Glutamatergic neuron (in vitro differentiated cells): ENCODE measurements around the gene SLC6A11. TPM values are rescaled to one million over a fixed set of nuclear protein-coding genes. Genes with fewer than 3 reads are reported as not detected.

Experiments used
- DNase-seq: peaks from one replicate; pipeline ENCODE4 v3.0.0; 2022
- H3K27ac Mint-ChIP-seq: one replicate; pipeline ENCODE4 v1.8.0; 2020; ENCODE audit warnings: mild to moderate bottlenecking, mixed read lengths, inconsistent platforms; ENCODE audit not compliant: unreplicated experiment
- H3K27me3 Mint-ChIP-seq: one replicate; pipeline ENCODE4 v1.8.0; 2020; ENCODE audit warnings: mild to moderate bottlenecking, moderate library complexity, mixed read lengths, inconsistent platforms; ENCODE audit not compliant: unreplicated experiment
- H3K36me3 Mint-ChIP-seq: one replicate; pipeline ENCODE4 v1.8.0; 2020; ENCODE audit warnings: mild to moderate bottlenecking, mixed read lengths, inconsistent platforms; ENCODE audit not compliant: unreplicated experiment
- H3K4me1 Mint-ChIP-seq: one replicate; pipeline ENCODE4 v1.8.0; 2020; ENCODE audit warnings: mild to moderate bottlenecking, low read depth, mixed read lengths, inconsistent platforms; ENCODE audit not compliant: unreplicated experiment
- H3K4me3 Mint-ChIP-seq: one replicate; pipeline ENCODE4 v1.8.0; 2020; ENCODE audit warnings: mild to moderate bottlenecking, mixed read lengths, inconsistent platforms; ENCODE audit not compliant: unreplicated experiment
- H3K9me3 Mint-ChIP-seq: one replicate; pipeline ENCODE4 v1.8.0; 2020; ENCODE audit warnings: mild to moderate bottlenecking, moderate library complexity, mixed read lengths, inconsistent platforms; ENCODE audit not compliant: unreplicated experiment
- CTCF ChIP-seq: fragments of 200-600 bp; sonication (generic); IDR thresholded peaks from one replicate; pipeline ENCODE4 v1.5.0; 2021; ENCODE audit not compliant: partially characterized antibody, unreplicated experiment
- total RNA-seq: library from RNA; stranded (reverse); fragmentation: NEBNext Ultra II Directional; extraction: Animal tissue kit (Norgen Biotek cat#: 25700); gene quantifications from one replicate; pipeline ENCODE4 v1.2.1, GENCODE V29; 2021; ENCODE audit not compliant: unreplicated experiment

Gene SLC6A11
- total RNA-seq, 1 donor from 2014 or later, result not detected

DNA sequence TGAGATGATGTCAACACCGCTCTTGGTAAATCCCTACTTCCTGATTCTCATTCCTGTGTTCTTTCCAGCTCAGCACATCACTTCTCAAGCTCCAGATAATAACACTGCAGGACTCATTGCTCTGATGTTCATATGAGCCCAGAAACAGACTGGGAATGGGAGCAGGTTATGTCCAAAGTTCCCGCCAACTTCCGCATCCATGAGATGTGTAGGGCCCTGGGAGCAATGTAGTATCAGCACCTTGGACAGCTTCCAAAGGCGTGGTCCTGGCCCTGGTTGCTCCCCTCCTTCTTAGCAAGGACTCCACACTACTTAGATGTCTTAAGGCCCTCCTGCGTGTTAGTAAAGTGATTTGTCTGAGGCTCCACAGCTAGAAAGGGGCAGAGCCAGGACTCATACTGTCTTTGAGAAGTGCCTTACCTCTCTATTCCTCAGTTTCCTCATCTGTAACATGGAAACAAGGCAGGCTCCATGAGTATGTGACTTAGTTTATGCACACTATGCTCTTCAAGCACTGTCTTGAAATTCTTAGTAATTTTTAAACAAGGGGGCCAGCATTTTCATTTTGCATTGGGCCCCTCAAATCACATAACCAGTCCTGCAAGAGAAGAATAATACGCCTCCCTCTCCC, 148.6 kb downstream of the SLC6A11 start:
- peaks cover 11% of the 10 kb centered on the region for H3K9me3 Mint-ChIP-seq
- no peak for TF ChIP-seq CTCF
- H3K27me3 Mint-ChIP-seq, result peaks cover 14% of the 10 kb centered on the region
- H3K36me3 Mint-ChIP-seq, result no peaks in the 10 kb centered on the region
- DNase-seq, result no peak
- peaks cover 18% of the 10 kb centered on the region for H3K4me1 Mint-ChIP-seq
- no peak overlapping the region for H3K27ac Mint-ChIP-seq
- H3K4me3 Mint-ChIP-seq, result no peak overlapping the region

DNA sequence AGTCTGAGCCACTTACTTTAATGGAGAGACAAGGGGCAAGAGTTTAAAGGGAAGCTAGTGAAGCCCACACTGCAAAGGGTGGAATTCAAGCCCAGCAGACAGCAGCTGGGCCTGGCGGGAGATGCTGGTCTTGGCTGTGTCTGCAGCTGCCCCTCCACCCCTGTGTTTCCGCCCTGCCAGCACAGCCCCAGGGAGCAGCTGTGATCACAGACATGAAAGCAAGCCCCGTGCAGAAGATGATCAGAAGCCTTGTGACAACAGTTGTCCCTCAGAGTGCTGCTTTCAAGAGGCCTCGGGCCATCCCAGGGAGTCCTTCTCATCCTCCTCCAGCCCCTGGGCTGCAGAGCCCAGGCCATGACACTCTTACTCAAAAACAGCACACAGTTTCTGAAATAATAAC, 152.4 kb downstream of the SLC6A11 start:
- peak overlapping the region; percentile 41 for H3K4me3 Mint-ChIP-seq
- peaks cover 23% of the 10 kb centered on the region for H3K4me1 Mint-ChIP-seq
- H3K9me3 Mint-ChIP-seq, result peaks cover 13% of the 10 kb centered on the region
- TF ChIP-seq CTCF, result no peak
- peak; percentile 74 for DNase-seq
- H3K27ac Mint-ChIP-seq, result peak overlapping the region; percentile 71
- H3K36me3 Mint-ChIP-seq, result no peaks in the 10 kb centered on the region
- peaks cover 17% of the 10 kb centered on the region for H3K27me3 Mint-ChIP-seq

DNA sequence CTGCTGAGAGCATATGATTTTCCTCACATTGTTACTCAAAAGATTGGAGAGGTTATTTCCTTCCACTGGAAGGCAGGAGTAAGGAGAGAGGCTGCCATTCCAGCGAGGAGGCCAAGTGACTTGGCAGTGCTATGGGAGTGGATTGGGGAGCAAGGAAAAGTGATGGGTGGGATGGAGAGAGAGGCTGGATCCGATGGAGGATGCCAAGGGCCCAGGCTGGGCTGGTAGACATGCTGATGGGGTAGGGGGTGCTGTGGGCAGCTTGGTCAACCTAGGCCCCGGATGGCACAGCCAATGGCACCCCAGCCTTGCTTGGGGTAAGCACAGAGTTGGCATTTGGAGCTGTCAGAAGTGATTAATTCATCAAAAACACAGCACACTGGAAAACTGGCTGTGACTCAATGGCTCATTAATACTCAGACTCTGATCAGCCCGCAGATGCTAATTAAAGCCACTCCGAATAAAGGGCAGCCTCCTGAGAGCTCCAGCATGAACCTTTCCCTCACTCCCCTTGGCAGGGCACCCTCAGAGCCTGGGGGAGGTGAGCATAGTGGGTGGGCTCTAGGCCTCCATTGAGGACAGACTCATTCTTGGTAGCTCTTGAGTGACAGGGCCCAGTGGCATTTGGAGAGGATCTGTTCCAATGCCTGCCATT, 154.4 kb downstream of the SLC6A11 start:
- peaks cover 22% of the 10 kb centered on the region for H3K27me3 Mint-ChIP-seq
- no peak overlapping the region for H3K4me3 Mint-ChIP-seq
- no peak for DNase-seq
- H3K36me3 Mint-ChIP-seq, result peaks cover 4% of the 10 kb centered on the region
- H3K9me3 Mint-ChIP-seq, result peaks cover 16% of the 10 kb centered on the region
- no peak overlapping the region for H3K27ac Mint-ChIP-seq
- peaks cover 25% of the 10 kb centered on the region for H3K4me1 Mint-ChIP-seq
- TF ChIP-seq CTCF, result no peak

- TF ChIP-seq CTCF, result no peak
- Mint-ChIP-seq H3K36me3 (peaks cover 4% of the 10 kb centered on the region), H3K4me1 (peaks cover 25% of the 10 kb centered on the region), H3K9me3 (peaks cover 15% of the 10 kb centered on the region), H3K4me3 (no peak overlapping the region), H3K27me3 (peaks cover 22% of the 10 kb centered on the region), H3K27ac (no peak overlapping the region)
- no peak for DNase-seq
Measured at GRCh38 chr3:10972072-10972782, 156.2 kb downstream of the SLC6A11 start.
